ENCODE measurements around the gene CYP51A1.

Gene CYP51A1

DNA sequence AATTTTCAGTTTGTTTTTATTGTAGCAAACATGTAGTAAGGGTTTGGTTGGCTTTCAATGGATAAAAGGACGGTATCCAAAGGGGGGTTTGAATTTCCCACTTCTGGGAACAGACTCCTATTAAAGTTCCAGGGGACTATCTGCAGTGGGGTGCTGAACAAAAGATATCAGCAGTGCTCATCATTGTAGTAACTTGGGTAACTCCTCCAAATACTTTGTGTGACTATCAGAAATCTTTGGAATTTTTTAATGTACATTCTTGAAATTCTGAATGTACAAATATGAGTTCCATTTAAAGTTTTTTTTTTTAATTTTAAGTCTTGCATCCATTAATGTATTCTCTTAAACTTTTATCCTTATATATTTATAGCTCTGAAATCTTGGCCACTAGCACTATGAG is 42.1 kb downstream of the CYP51A1 start:
- TF ChIP-seq TAF1 (IDR thresholded peaks at IDR 0.05; ENCODE audit: borderline replicate concordance, insufficient read depth, low read length) (no peak), POLR2AphosphoS5 (IDR thresholded peaks at IDR 0.05; ENCODE audit: low read depth, low read length) (no peak), SIN3A (IDR thresholded peaks at IDR 0.05; ENCODE audit: borderline replicate concordance, insufficient read depth, low read length) (no peak), FOXP2 (optimal IDR thresholded peaks at IDR 0.05; ENCODE audit: borderline replicate concordance, extremely low read depth, extremely low read length, insufficient read depth) (no peak)
- TF ChIP-seq, protein P1, sequence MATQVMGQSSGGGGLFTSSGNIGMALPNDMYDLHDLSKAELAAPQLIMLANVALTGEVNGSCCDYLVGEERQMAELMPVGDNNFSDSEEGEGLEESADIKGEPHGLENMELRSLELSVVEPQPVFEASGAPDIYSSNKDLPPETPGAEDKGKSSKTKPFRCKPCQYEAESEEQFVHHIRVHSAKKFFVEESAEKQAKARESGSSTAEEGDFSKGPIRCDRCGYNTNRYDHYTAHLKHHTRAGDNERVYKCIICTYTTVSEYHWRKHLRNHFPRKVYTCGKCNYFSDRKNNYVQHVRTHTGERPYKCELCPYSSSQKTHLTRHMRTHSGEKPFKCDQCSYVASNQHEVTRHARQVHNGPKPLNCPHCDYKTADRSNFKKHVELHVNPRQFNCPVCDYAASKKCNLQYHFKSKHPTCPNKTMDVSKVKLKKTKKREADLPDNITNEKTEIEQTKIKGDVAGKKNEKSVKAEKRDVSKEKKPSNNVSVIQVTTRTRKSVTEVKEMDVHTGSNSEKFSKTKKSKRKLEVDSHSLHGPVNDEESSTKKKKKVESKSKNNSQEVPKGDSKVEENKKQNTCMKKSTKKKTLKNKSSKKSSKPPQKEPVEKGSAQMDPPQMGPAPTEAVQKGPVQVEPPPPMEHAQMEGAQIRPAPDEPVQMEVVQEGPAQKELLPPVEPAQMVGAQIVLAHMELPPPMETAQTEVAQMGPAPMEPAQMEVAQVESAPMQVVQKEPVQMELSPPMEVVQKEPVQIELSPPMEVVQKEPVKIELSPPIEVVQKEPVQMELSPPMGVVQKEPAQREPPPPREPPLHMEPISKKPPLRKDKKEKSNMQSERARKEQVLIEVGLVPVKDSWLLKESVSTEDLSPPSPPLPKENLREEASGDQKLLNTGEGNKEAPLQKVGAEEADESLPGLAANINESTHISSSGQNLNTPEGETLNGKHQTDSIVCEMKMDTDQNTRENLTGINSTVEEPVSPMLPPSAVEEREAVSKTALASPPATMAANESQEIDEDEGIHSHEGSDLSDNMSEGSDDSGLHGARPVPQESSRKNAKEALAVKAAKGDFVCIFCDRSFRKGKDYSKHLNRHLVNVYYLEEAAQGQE (IDR thresholded peaks at IDR 0.05; ENCODE audit: insufficient read depth in 1 of 2, low read depth in 2 of 2, low read length in 2 of 2) = no peak

DNA sequence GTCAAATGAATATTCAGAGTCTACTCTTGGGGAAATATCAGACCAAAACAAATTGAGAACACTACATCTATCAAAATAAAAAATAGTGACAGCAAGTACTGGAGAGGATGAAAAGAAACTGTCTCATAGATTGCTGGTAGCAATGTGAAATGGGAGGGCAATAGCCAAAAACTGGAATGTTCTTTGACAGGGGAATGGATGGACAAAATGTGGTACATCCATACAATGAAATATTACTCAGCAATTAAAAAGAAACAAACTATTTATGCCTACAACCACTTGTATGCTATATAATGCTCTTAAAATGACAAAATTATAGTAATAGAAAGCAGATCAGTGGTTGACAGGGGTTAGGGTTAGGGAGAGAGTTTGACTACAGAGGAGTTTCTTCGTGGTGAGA is 46.0 kb downstream of the CYP51A1 start:
- no peak for TF ChIP-seq TAF1 (IDR thresholded peaks at IDR 0.05; ENCODE audit: borderline replicate concordance, insufficient read depth, low read length)
- no peak for TF ChIP-seq SIN3A (IDR thresholded peaks at IDR 0.05; ENCODE audit: borderline replicate concordance, insufficient read depth, low read length)
- no peak for TF ChIP-seq FOXP2 (optimal IDR thresholded peaks at IDR 0.05; ENCODE audit: borderline replicate concordance, extremely low read depth, extremely low read length, insufficient read depth)
- TF ChIP-seq, protein P1 (IDR thresholded peaks at IDR 0.05; ENCODE audit: insufficient read depth in 1 of 2, low read depth in 2 of 2, low read length in 2 of 2) = no peak
- TF ChIP-seq POLR2AphosphoS5 (IDR thresholded peaks at IDR 0.05; ENCODE audit: low read depth, low read length) = no peak

DNA sequence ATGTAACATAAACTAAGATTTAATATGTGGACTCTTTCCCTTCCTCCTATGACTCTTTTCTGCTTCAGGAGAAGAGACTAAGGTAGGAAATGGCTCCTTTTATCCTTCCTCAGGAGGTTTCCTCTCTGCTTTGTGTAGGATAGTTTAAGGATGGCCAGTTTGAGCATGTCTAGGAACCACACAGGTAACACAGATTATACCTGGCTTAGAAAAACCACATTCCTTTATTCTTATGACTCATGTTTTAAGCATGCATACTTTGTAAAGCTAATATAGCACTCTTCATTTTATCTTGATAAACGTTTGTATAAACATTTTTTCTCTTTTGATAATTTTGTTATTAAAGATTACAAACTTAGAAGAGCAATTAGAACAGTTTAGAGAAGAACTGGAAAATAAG is 57.8 kb downstream of the CYP51A1 start:
- TF ChIP-seq TAF1 (IDR thresholded peaks at IDR 0.05; ENCODE audit: borderline replicate concordance, insufficient read depth, low read length) (no peak), POLR2AphosphoS5 (IDR thresholded peaks at IDR 0.05; ENCODE audit: low read depth, low read length) (no peak), FOXP2 (optimal IDR thresholded peaks at IDR 0.05; ENCODE audit: borderline replicate concordance, extremely low read depth, extremely low read length, insufficient read depth) (no peak), SIN3A (IDR thresholded peaks at IDR 0.05; ENCODE audit: borderline replicate concordance, insufficient read depth, low read length) (no peak)
- TF ChIP-seq, protein P1 (IDR thresholded peaks at IDR 0.05; ENCODE audit: insufficient read depth in 1 of 2, low read depth in 2 of 2, low read length in 2 of 2) = no peak

DNA sequence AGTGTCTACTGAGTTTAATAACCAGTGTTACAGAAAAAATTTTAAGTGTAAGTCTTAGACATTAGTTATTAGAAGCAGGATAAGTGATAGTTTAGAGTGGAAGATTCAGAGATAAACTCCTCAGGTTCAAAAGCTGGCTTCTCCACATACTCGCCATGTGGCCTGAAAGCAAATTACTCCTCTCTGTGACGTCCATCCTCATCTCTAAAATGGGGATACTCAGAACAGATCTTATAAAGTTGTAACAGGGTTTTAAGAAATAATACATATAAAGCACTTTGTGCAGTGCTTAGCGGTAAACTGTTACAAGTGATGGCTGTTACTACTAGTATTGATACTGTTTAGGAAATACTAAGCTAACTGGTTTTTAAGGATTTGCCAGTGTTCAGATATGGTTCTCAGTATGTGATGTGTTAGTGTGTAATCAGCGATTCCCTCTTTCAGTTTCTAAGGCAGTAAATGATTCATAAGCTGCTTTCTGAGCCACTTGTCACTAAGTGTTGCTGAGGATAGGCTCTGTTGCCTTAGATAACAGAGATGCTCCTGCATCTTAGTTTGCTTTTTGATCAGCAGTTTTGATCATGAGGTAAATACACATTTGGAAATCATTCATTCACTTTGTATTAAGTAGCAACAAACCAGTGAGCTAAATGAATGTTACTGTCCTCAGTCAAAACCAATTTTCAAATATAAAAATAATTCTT is 58.7 kb downstream of the CYP51A1 start:
- no peak for TF ChIP-seq TAF1 (IDR thresholded peaks at IDR 0.05; ENCODE audit: borderline replicate concordance, insufficient read depth, low read length)
- no peak for TF ChIP-seq FOXP2 (optimal IDR thresholded peaks at IDR 0.05; ENCODE audit: borderline replicate concordance, extremely low read depth, extremely low read length, insufficient read depth)

DNA sequence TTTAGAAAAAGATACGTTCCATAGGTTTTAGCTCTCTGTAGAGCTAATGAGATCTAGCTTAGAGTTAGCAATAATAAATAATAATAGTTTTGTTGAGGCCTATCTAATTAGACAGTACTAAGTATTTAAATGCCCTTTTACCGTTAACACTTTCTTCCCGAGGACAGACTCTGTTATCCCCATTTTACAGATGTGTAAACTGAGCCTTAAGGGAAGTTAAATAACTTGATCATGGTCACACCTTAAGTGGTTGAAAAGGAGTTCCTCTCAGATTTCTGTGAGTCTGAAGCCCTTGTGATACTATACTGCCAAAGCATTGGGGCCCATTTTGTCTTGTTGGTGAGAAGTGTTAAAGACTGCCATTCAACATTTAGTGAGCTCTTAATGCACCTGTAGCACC is 61.6 kb downstream of the CYP51A1 start:
- TF ChIP-seq, protein P1 (IDR thresholded peaks at IDR 0.05; ENCODE audit: insufficient read depth in 1 of 2, low read depth in 2 of 2, low read length in 2 of 2) = no peak
- TF ChIP-seq POLR2AphosphoS5 (IDR thresholded peaks at IDR 0.05; ENCODE audit: low read depth, low read length) (no peak), TAF1 (IDR thresholded peaks at IDR 0.05; ENCODE audit: borderline replicate concordance, insufficient read depth, low read length) (no peak), SIN3A (IDR thresholded peaks at IDR 0.05; ENCODE audit: borderline replicate concordance, insufficient read depth, low read length) (no peak), FOXP2 (optimal IDR thresholded peaks at IDR 0.05; ENCODE audit: borderline replicate concordance, extremely low read depth, extremely low read length, insufficient read depth) (no peak)
